ENCODE results near the gene MTM1. TPM values are rescaled to one million over a fixed set of nuclear protein-coding genes. Genes with fewer than 3 reads are reported as not detected.

Gene MTM1
- polyA plus RNA-seq, 3 donors = 6.5 to 23.4 (median 17.0) TPM

DNA sequence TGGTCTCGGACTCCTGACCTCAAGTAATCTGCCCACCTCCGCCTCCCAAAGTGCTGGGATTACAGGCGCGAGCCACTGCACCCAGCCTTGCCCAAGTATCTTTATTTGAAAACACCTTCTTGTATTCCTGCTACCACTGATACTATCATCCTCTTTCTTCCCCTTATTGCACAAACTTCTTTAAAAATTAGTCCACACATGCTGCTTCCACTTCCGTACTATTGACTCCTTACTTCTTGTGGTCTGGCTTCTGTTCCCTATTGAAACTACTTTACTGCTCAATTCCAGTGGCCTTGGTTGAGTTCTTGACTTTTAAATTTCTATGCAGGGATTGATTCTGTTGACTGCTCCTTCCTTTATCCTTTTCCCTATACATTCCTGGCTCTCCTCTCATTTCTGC lies 38.8 kb downstream of the MTM1 start:
- peak overlapping the region; percentile 11 for H3K4me2 ChIP-seq (replicated peaks; ENCODE audit: extremely low read depth, low read length, poor library complexity, severe bottlenecking)
- TF ChIP-seq, protein P1, sequence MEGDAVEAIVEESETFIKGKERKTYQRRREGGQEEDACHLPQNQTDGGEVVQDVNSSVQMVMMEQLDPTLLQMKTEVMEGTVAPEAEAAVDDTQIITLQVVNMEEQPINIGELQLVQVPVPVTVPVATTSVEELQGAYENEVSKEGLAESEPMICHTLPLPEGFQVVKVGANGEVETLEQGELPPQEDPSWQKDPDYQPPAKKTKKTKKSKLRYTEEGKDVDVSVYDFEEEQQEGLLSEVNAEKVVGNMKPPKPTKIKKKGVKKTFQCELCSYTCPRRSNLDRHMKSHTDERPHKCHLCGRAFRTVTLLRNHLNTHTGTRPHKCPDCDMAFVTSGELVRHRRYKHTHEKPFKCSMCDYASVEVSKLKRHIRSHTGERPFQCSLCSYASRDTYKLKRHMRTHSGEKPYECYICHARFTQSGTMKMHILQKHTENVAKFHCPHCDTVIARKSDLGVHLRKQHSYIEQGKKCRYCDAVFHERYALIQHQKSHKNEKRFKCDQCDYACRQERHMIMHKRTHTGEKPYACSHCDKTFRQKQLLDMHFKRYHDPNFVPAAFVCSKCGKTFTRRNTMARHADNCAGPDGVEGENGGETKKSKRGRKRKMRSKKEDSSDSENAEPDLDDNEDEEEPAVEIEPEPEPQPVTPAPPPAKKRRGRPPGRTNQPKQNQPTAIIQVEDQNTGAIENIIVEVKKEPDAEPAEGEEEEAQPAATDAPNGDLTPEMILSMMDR (IDR thresholded peaks at IDR 0.05) = no peak
- peaks cover 36 to 45% of the 10 kb centered on the region in 2 donors for H3K4me1 ChIP-seq (ENCODE audit: control insufficient read depth in 1 of 2, insufficient read depth in 2 of 2, low read length in 2 of 2)
- peaks cover 7 to 31% of the 10 kb centered on the region in 2 donors for H3K36me3 ChIP-seq (replicated peaks in 1 of 2; ENCODE audit: control insufficient read depth in 1 of 2, insufficient read depth in 2 of 2, low read length in 2 of 2)
- Mint-ChIP-seq H3K4me1 (peaks cover 59% of the 10 kb centered on the region), H3K9me3 (peaks cover 0 to 16% (median 2%) of the 10 kb centered on the region in 7 donors), H3K4me3 (peak overlapping the region in 1 of 2 donors; percentile 71), H3K36me3 (peaks cover 22 to 32% of the 10 kb centered on the region in 2 donors), H3K27me3 (ENCODE audit: low read depth in 3 of 3) (peaks cover 0 to 6% (median 1%) of the 10 kb centered on the region in 3 donors), H3K27ac (peak overlapping the region; percentile 76 to 89 (median 83))
- H3K79me2 ChIP-seq (ENCODE audit: insufficient read depth, low read length) = peaks cover 4% of the 10 kb centered on the region
- no peaks in the 10 kb centered on the region for H4K20me1 ChIP-seq (ENCODE audit: insufficient read depth, low read length)
- intact Hi-C loops (cut with micrococcal nuclease) = no loop called here
- no peak overlapping the region for H2AFZ ChIP-seq (ENCODE audit: insufficient read depth, low read depth, low read length, poor library complexity, severe bottlenecking)
- no peaks in the 10 kb centered on the region for H3K27me3 ChIP-seq (ENCODE audit: control insufficient read depth in 2 of 2, insufficient read depth in 2 of 2, low read length in 2 of 2)
- 0% methylated on average over 2 of the region's 5 CpGs for WGBS (ENCODE audit: insufficient coverage)
- H3K9me3 ChIP-seq (replicated peaks in 1 of 2; ENCODE audit: control insufficient read depth in 1 of 2, insufficient read depth in 1 of 2, low read length in 2 of 2) = no peaks in the 10 kb centered on the region
- H3K4me3 ChIP-seq (replicated peaks in 1 of 3; ENCODE audit: low read depth in 2 of 3, low read length in 3 of 3) = peak overlapping the region in 1 of 3 experiments; percentile 7
- DNase-seq = peak; percentile 46 to 72 (median 64)
- H3K9ac ChIP-seq (ENCODE audit: insufficient read depth, low read length, poor library complexity, severe bottlenecking) = no peak overlapping the region
- H3K27ac ChIP-seq (ENCODE audit: low read depth in 1 of 2, low read length in 2 of 2) = peak overlapping the region; percentile 10 to 12

DNA sequence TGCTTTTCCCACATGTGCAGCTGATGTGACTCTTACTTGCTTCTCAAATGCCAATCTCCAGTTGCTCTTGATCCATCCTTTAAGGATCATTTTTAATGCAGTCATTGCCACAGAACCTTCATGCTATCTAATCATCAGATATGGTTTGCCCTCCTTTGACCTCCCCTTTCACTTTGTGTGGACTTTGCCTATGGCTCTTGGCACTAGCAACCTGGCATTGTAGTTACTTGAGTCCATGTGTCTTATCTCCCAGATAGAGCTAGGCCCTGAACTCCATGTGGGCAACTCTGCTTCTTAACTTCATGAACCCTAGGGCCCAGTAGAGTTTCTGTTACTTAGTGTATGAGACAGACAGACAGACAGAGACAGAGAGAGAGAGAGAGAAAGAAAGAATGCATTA lies 41.6 kb downstream of the MTM1 start:
- no peaks in the 10 kb centered on the region for H4K20me1 ChIP-seq (ENCODE audit: insufficient read depth, low read length)
- no peak overlapping the region for H3K4me3 ChIP-seq (replicated peaks in 1 of 3; ENCODE audit: low read depth in 2 of 3, low read length in 3 of 3)
- no peak overlapping the region for H3K4me3 Mint-ChIP-seq
- H3K36me3 ChIP-seq (replicated peaks in 1 of 2; ENCODE audit: control insufficient read depth in 1 of 2, insufficient read depth in 2 of 2, low read length in 2 of 2) = peaks cover 22 to 39% of the 10 kb centered on the region in 2 donors
- DNase-seq = no peak
- TF ChIP-seq, protein P1 (IDR thresholded peaks at IDR 0.05) = no peak
- H3K4me1 ChIP-seq (ENCODE audit: control insufficient read depth in 1 of 2, insufficient read depth in 2 of 2, low read length in 2 of 2) = peaks cover 33 to 41% of the 10 kb centered on the region in 2 donors
- no peak overlapping the region for H3K27ac ChIP-seq (ENCODE audit: low read depth in 1 of 2, low read length in 2 of 2)
- peak overlapping the region in 3 of 7 donors; percentile 26 to 53 (median 37) for H3K27ac Mint-ChIP-seq
- no peaks in the 10 kb centered on the region for H3K27me3 ChIP-seq (ENCODE audit: control insufficient read depth in 2 of 2, insufficient read depth in 2 of 2, low read length in 2 of 2)
- H3K79me2 ChIP-seq (ENCODE audit: insufficient read depth, low read length) = peaks cover 4% of the 10 kb centered on the region
- peaks cover 31 to 32% of the 10 kb centered on the region in 2 donors for H3K36me3 Mint-ChIP-seq
- H3K9me3 ChIP-seq (replicated peaks in 1 of 2; ENCODE audit: control insufficient read depth in 1 of 2, insufficient read depth in 1 of 2, low read length in 2 of 2) = no peaks in the 10 kb centered on the region
- peaks cover 0 to 6% (median 0%) of the 10 kb centered on the region in 3 donors for H3K27me3 Mint-ChIP-seq (ENCODE audit: low read depth in 3 of 3)
- H2AFZ ChIP-seq (ENCODE audit: insufficient read depth, low read depth, low read length, poor library complexity, severe bottlenecking) = no peak overlapping the region
- H3K9ac ChIP-seq (ENCODE audit: insufficient read depth, low read length, poor library complexity, severe bottlenecking) = no peak overlapping the region
- peaks cover 41% of the 10 kb centered on the region for H3K4me1 Mint-ChIP-seq
- H3K4me2 ChIP-seq (replicated peaks; ENCODE audit: extremely low read depth, low read length, poor library complexity, severe bottlenecking) = no peak overlapping the region
- peaks cover 0 to 7% (median 2%) of the 10 kb centered on the region in 7 donors for H3K9me3 Mint-ChIP-seq
- intact Hi-C loops (cut with micrococcal nuclease) = no loop called here

Measured in CD14-positive monocyte (primary cell).